GM21786 (cell line): ENCODE measurements around the gene ABCC12.
"Not testable (repeated sequence)": the region's sequence is repeated elsewhere in the genome, so short reads cannot be mapped to it uniquely, and the experiment has no call there.

Source experiments
- ATAC-seq: cut with Tn5 transposase; IDR thresholded peaks from one replicate; pipeline ENCODE4 v1.9.1; 2021; ENCODE audit not compliant: unreplicated experiment

Gene ABCC12

DNA sequence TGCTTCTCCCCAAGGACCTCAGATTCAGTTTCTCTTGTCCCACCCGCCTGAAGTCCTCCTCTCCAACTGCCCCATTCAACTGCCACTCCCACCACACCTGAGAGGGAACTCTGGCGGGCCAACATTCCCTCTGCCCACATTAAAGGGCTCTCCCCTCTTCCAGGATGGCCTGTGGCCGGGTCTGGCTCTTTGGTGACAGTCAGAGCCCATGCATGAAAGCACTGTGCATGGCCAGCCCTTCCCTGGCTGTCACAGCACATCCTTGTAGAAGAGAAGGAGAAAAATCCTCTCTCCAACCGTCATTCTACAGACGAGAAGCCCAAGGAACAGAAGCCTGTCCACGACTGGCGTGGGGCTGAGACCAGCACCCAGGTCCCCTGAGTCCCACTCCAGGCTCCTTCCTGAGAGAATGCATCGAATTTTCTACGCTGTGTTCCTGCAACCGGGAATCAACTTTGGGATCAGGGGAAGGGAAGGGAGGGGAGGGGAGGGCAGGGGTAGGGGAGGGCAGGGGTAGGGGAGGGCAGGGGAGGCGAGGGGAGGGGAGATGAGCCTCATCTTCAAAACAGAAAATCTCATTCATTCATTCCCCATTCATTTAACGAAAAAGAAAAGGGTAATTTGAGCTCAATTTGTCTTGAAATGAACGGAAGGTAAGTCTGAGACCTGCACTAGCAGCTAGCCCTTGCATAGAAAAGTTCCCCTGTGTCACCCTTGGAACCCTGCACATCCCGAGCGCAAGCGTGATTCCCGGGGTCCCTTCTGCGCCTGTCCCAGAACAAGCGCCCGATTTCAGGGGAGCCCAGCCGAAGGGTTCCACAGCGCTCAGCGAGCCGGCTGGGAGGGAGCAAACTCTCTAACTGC, at the start of gene ABCC12:
Gene ABCC12 (minus strand): TSS at position 68 of the 864 bp plus-strand sequence. CDS start 9,569 bp downstream, outside the sequence.
- no peak for ATAC-seq

DNA sequence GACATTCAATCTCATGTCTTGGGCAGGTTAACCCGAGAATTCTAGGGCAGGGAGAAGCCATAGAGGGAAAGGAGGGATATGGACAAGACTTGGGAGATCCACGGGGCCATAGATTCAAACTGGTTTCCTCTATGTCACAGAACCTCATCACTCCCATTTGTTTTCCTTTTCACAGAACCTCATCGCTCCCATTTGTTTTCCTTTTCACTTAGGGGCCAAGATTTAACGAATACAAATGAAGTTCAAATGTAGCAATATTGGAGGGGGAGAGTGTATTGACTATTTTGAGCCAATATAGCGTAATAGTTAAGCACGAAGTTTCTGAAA, 49.0 kb upstream of the ABCC12 start:
- ATAC-seq: no peak

DNA sequence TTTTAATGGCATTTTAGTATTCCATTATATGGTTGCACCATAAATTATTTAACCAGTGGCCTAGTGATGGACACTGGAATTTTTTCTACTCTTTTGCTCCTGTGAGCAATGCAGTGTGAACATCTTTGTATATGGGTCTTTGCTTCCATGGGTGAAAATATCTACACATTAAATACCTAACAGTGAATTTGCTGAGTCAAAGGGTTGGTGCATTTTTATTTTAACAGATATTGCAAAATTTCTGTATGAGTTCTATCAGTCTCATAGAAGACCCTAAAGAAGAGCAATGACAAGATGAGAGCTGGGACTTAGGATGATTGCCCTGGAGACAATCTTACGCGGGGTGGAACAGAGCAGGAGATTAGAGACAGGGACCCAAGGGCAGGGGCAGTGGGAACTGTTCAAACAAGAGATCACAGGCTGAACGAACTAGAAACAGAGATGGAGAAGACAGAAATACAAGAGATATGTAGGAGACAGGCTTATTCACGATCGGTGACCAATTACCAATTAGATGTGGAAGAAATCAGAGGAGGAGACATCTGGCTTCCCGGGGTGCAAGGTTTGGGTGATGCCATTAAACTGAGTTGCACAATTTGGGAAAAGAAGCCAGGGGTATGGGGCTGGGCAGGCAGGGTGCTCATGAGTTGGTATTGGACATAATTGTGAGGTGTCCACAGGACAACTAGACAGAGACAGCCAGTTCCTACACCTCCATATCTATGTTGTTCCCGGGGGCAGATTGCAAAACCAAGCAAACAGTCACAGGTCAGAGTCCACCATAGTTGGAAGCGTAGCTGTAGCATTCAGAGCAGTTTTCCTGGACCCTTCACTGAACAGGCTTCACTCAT, 48.4 kb upstream of the ABCC12 start:
- ATAC-seq: no peak

DNA sequence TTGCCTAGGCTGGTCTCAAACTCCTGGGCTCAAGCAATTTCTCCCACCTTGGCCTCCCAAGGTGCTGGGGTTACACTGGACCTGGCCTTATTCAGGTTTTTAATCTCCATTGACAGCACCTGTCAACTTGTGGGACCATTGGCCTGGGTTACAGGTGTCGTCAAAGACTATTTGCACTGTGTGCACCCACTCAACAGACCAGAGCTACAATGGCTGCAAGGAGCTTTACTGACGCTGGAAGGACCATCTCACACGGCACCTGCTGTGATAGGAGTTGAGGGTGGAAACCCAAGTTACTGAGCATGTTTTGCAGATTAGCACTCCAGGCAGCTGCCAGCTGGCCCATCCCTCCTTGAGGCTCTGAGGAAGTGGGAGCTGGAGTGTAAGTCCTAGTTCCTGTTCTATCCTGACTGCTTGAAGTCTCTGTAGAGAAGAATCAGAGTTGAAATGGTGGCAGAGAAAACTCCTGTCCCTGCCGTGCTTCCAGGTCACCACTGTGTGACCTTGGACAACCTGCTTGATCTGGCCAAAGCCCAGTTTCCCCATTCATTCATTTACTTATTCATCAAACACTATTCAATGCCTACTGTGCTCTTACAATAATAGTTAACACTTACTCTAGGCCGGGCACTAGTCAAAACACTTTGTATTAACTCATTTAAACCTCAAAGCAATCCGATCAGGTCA, 45.9 kb upstream of the ABCC12 start:
- ATAC-seq: no peak

DNA sequence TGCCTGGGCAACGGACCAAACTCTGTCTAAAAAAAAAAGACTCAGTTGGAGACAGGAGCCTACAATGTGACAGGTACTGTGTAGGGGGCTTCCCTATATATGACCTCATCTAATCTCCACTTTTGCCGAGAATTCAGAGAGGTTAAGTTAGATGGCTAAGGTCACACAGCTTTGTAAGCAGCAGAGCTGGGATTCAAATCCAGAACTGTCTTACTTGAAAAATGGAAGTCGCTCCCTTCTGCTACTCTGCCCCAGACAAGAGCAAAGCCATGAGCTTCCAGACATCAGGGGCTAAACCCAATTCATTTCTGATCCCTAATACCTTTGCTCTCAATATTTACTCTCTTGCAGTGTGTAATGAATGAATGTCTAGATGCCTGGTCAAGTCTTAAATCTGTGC, 41.5 kb upstream of the ABCC12 start:
- no peak for ATAC-seq

DNA sequence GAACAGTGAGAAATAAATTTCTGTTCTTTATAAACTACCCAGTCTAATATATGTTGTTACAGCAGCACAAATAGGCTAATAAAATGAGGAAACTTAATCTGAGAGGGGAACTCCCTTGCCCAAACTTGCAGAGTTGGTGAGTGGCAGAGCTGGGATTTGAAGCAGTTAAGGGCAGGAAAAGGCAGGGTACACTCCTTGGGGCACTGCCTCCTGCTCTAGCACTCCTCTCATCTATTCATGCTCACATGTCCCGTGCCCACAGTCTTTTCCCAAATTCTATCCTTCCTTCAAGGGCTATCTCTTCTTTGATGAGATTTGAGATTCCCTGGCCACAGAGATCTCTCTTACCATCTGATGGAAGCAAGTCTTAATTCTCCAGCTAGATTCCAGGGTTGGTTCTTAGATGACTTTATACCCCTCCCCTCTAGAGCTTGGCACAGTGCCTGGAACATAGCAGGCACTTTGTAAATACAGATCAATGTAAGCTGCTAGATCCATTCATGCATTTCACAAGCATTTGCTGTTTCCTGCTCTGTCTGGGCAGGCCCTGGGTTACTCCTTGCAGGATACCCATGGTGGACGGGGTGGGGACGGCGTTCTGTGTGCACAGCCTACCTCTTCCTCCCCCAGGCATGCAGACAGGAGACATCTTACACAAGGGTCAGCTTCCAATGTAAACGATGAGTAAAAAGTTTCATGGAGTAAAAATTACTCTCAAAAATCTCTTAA, 39.2 kb upstream of the ABCC12 start:
- no peak for ATAC-seq

DNA sequence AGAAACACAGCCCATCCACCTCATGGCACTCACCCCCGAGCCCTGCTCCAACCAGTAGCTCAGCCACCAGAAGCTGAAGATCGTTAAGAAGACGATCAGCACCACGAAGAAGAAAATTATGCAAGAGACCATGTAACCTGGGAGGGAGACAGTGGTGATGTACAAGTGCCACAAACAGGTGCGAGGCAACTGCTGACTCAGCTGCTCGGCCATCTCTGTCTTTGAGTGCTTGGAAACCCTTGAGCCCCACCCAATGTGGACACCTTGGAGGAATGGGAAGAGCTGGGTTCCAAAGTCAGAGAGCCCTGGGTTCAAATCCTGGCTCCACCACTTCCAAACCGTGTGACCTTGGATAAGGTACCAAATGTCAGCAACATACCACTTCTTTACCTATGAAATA, 38.1 kb upstream of the ABCC12 start:
- ATAC-seq: no peak

DNA sequence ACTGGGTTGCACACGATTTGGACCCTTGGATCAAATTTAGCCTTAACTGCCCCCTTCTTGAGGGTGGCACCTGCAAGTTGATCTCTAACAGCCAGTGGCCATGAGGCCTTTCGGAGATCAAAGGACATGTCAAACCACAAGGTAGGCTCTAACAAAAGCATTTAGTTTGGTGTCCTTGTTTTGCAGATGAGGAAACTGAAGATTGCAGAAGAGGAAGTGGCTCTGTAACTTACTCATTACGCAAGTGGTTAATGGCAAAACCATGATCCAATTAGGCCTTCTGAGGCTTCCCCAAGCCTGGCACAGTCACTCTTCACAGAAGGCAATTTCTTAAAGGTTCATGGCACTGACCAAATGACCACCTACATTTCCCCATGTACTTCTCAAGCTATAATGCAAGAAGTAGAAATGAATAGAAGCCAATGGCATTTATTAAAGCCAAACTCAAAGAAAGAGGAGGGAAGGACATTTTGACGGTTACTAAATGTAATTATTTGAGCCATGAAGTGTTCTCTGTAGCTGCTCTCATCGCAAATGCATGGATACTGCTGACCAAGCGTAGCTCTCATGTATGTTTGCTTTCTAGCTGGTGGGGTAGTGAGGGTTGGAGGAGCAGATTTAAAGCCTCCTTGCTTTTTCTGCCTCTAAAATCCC, 32.8 kb upstream of the ABCC12 start:
- peak; percentile 82 for ATAC-seq

DNA sequence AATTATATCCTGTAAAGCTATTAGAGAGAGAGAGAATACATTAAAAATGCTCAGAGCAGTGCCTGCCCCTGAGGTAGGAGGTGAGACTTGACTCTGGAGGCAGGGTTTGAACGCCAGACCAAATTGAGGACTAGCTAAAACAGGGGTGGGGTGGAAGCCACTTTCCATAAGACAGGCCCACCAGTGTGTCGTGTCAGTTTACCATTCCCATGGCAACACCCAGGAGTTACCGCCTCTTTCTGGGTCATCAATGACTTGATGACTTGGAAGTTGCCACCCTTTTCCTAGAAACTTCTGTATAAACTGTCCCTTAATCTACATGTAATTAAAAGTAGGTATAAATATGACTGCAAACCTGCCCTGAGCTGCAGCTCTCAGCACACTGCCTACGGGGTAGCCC, 32.0 kb upstream of the ABCC12 start:
- ATAC-seq: no peak

DNA sequence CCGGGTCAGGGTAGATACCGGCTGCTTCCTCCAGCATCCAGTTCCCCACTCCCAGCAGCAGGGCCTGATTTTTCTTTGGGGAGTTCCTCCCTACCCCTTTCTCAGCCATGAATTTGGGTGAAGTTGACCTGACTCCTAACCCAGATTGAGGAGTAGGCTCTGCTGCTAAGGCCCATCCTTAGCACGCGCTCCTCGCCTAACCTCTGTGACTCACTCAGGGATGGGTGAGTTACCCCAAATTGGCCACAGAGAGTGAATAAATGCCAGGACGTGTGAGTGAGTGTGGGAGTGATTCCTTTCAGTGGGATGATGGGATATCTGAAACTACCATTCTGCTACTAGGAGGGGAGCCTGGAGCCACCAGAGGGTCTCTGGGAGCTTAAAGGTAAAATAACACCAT, 28.9 kb upstream of the ABCC12 start:
- ATAC-seq: no peak

DNA sequence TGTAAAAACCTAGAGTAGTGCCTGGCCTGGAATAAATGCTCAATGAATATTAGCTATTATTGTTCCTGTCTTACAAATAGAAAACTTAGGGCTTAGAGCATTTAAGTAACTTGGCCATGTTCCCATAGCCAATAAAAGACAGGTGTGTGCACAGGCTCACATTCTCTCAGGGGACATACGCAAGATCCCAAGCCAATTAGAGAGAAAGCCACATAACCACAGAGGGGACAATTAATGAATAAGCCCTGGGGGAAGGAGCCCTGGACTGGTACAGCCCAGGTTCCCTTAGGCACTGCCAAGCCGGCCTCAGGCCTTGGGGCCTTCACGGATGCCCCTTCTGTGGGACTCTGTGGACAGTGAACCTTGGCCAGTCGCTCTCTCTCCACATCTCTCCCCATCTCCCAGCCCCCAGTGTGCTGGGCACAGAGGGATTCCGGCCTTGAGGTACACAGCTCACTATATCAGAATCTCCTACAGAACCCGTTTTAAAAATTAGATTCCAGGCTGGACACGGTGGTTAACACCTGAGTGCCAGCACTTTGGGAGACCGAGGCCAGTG, 27.3 kb upstream of the ABCC12 start:
- no peak for ATAC-seq

DNA sequence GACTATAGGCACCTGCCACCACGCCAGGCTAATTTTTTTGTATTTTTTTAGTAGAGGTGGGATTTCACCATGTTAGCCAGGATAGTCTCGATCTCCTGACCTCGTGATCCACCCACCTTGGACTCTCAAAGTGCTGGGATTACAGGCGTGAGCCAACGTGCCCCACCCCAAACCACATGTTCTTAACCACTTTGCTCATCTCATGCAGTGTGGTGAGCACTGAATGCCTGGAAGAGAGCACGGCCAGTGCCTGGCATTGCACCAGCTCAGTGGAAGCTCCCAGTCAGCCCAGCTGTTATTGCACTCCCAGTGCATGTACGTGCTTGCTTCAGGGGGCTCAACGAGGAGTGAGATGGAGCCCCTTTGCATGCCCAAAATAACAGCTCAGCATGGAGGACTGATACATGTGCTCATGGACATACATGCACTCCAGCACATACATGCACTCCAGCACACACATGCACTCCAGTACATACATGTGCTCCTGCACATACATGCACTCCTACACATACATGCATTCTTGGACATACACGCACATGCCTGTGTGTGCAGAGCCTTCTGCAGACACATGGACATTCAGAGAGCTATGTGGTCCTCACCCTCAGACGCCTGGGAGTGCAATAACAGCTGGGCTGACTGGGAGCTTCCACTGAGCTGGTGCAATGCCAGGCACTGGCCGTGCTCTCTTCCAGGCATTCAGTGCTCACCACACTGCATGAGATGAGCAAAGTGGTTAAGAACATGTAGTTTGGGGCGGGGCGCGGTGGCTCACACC, 26.1 kb upstream of the ABCC12 start:
- not testable (repeated sequence) for ATAC-seq

DNA sequence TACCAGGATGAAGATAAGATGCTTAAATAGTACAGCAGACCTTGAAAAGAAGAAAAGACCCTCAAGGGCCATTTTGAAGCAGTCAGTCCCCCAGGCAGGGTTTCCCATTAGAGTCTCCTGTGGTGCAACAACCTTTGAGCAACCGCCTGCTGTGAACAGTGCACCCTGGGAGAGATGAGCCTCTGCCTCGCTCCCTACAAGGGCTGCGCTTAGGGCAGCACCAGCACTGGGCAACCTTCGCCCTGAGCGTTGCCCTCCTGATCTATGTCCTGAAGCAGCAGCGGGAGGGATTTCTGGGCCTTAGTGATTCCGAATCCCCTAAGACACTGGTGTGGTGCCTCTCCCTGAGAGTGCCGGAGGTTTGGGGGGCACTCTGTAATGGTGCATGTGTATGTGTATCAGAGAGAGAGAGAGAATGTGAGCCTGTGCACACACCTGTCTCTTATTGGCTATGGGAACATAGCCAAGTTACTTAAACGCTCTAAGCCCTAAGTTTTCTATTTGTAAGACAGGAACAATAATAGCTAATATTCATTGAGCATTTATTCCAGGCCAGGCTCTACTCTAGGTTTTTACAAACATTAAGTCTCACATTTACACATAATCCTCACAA, 25.2 kb upstream of the ABCC12 start:
- ATAC-seq: no peak

DNA sequence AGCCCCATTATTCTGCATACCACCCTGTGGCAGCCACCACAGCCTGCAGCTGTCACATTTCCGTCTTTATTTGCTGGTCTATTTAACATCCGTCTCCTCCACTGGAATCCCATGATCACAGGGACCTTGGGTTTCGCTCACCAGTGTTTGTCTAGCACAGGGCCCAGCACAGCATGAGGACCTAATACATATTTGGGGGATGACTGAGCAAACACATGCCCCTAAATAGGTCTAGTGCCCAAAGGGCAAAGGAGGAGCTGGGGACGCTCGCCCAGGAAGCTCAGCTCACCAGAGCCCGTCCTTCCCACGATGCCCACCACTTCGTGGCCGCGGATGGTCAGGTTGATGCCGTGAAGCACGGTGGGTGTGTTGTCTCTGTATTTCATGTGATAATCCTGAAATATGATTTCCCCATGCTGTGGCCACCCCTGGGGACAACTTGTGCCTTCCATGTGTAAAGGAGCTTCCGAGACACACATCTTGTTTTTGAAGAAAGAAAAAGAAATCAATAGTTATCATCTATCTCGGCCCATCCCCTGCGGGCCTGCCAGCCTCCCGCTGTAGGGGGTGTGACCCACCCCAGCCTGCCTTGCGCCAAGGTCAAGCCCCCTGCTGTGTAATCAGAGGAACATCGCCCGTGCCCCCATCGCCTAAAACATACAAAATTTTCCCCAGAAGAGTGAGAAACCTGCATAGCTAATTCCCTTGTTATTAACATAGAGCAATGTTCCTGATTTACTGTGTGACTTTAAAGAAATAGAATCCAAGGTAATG, 21.0 kb upstream of the ABCC12 start:
- no peak for ATAC-seq

DNA sequence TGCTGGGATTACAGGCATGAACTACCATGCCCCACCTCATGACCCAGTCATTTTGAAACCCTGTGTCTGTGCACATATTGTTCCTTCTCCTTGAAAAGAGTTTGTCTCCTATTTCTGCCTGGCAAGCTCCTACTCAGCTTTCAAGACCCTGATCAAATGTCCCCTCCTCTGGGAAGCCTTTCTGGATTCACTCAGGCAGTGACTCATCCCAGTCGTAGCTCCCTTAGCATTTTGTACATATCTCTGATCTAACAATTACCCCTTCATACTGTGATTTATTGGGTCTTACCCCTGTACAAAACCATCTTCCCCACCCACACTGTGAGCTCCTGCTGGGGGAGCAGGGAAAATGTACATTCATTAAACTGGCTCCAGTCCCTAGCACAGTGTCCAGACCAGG, 18.1 kb upstream of the ABCC12 start:
- no peak for ATAC-seq

DNA sequence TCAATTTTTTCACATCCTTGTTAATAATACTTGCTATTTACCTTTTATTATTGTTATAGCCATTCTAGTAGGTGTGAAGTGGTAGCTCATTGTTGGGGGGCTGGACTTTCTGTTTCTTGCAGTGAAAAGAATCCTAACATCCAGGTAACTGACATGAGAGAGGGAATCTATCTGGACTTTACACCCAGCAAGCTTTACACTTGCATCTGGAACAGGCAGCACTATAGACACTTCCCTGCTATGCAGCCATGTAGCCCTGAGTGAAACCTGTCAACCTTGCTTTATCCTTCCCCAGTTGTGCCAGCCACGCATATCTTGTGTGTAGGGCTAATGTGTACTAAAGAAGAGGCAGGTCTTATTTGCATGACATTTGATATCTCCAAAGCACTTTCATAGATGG, 16.9 kb upstream of the ABCC12 start:
- ATAC-seq: no peak

DNA sequence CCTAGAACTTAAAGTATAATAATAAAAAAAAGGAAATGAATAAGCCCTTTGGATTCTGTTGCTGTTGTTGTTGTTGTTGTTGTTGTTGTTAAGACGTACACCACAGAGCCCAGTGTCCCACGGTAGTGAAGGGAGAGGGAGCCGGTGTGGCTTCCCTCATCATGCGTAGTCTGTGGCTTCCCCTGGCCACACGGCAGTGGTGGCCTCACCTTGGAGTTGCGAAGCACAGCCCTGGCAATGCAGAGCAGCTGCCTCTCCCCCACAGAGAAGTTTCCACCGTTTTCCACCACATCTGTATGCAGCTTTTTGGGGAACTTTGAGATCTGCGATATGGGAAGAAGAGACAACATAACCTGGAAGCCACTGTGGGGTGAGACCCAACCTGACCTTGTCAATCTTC, 14.1 kb upstream of the ABCC12 start:
- ATAC-seq: no peak

DNA sequence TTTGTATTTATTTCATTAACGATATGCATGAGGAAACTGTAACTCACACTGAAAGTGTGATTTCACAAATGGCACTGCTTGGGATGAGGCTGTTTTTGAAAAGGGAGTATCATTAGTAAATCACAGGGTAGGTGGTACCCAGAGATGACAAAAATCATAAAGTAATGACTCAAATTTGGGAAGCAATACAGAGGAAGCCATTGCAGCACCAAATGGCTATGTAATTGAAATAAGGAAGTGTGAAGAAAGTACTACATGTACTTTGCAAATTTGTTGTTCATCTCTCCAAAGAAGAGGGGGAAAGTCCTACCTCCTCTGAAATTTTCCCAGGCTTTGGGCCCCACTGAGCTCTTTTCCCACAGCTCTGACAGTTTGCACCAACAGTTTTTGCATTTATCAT, 12.3 kb upstream of the ABCC12 start:
- ATAC-seq: no peak
